IPS-NIHi7 (cell line): ENCODE measurements around the gene MDN1.
A peak's percentile ranks its signal among the peaks of the same experiment; 100 is the strongest.
"Not testable (repeated sequence)": the region's sequence is repeated elsewhere in the genome, so short reads cannot be mapped to it uniquely, and the experiment has no call there.

Source experiments
- DNase-seq: peaks from one replicate; pipeline ENCODE4 v3.0.0; 2012; ENCODE audit warnings: mixed read lengths; ENCODE audit errors: extremely low spot score

MDN1 gene

GRCh38 chr6:89660981-89661380 lies 158.6 kb downstream of the MDN1 start:
- no peak for DNase-seq

GRCh38 chr6:89657445-89658158 lies 162.0 kb downstream of the MDN1 start:
- DNase-seq = no peak

DNA sequence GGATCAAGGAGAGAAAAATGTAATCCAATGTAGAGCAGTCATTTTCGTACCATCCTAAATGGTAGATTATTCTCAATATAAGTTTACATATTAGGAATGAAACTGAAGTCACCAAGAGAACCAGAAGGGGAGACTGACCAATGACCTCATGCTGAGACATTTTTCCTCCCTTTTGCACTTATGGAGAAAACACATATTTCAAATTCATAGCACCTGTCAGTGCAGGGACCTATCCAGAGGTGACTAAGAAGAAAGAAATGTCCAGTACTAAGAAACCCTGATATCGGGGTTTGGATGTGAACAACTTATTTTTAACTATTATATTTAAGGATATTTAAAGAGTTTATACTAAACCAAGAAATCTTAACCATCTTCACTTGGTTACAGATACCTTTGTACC lies 164.5 kb downstream of the MDN1 start:
- no peak for DNase-seq

- no peak for DNase-seq
Observed at GRCh38 chr6:89650579-89650978, 169.0 kb downstream of the MDN1 start.

- no peak for DNase-seq
Observed at GRCh38 chr6:89649682-89650081, 169.9 kb downstream of the MDN1 start.

- no peak for DNase-seq
Observed at GRCh38 chr6:89644864-89645263, 174.7 kb downstream of the MDN1 start.

DNA sequence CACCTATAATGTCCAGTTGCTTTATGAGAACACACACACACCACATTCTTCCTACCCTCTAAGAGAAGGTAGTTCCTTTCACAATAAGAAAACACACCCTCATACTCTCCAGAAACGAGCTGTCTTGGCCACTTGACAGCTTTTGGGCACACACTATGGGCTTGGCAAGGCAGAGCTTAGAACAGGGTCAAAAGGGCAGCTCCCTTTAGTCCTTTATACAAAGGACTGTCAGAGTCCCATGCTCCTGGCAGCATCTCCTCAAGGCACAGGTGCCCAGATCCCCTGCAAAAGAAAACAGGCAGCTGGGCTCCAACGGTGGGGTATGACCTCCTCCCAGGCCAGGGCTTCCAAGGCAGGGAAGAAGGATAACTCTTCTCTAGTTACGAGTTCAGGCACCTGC lies 176.2 kb downstream of the MDN1 start:
- no peak for DNase-seq

DNA sequence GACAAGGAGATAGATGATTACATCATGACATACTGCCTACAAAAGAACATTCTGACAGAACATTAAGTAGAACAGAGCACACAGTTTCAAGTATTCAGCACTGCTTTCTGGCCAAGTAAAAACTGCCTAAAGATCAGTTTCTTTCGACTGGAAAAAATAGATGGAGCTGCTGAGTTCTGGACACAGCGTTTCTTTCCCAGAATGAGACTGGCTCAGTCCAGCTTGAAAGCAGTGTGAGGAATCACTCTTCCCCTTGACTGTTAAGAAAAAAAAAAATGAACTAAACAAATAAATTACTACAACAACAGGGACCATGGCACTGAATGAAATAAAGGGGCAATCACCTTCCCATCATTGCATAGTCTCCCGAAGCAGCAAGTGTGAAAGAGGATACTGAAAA lies 176.6 kb downstream of the MDN1 start:
- DNase-seq = no peak

- DNase-seq = not testable (repeated sequence)
Observed at GRCh38 chr6:89641581-89641980, 178.0 kb downstream of the MDN1 start.

GRCh38 chr6:89640804-89641203 lies 178.8 kb downstream of the MDN1 start:
- DNase-seq = no peak

DNA sequence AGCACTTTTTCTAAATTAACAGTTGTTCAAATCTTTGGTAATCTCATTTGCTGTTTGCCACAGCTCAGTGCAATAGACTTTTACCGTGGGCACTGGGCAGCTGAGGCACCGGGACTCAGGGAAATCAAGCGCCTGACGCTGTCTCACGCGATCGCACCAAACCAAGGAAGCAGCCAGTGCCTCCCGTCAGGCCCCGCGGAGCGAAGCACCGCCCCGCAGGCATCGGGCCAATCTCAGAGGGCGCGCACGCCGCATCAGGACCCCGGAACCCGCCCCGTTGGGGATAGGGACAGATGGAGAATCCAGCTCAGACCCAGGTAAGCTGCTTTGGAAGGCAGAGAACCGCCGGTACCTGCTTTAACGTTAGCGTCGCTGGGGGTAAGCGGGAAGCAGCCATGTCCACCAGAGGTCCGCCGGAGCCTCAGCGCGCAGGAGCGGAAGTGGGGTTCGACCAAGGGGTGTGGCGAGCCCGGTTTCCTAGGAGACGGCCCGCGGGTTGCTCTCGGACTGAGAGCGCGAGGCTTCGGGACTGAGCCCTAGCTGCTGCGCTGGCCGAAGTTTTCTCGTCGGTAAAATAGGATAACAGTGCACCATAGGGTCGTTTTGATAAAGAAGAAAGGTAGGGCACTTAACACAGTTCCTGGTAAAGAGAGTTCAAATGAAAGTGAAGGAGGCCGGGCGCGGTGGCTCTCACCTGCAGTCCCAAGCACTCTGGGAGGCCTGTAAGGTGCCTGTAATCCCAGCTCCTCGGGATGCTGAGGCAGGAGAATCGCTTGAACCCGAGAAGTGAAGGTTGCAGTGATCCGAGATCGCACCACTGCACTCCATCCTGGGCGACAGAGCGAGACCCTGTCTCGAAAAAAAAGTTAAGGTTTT lies 181.0 kb downstream of the MDN1 start, which contains the start of gene LYRM2:
TSS of gene LYRM2 (minus strand) at position 428 of the 876 bp plus-strand sequence. CDS start at position 397, 31 bp downstream.
- peak; percentile 96 for DNase-seq

- DNase-seq = no peak
Observed at GRCh38 chr6:89637960-89638319, 181.7 kb downstream of the MDN1 start.

DNA sequence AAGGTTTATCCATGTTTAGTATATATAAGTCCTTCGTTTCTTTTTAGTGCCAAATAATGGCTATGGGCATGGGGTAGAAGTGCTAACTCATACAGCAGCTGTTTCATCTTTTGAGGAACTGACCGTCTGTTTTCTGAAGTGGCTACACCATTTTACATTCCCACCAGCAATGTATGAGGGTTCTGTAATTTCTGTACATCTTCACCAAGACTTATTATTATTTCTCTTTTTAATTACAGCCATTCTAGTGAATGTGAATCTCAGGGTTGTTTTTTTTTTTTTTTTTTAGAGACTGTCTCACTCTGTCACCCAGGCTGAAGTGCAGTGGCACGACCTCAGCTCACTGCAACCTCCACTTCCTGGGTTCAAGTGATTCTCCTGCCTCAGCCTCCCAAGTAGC lies 183.2 kb downstream of the MDN1 start:
- not testable (repeated sequence) for DNase-seq

DNA sequence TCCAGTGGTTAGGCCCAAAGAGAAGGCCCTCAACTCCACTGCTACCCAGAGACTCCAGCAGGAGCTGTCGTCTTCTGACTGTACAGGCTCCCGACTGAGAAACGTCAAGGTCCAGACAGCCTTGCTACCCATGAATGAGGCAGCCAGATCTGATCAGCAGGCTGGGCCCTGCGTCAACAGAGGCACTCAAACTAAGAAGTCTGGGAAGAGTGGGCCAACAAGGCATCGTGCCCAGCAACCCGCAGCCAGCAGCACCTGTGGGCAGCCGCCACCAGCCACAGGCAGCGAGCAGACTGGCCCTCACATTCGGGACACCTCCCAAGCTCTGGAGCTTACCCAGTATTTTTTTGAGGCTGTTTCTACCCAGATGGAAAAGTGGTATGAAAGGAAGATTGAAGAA lies 189.1 kb downstream of the MDN1 start:
- no peak for DNase-seq

DNA sequence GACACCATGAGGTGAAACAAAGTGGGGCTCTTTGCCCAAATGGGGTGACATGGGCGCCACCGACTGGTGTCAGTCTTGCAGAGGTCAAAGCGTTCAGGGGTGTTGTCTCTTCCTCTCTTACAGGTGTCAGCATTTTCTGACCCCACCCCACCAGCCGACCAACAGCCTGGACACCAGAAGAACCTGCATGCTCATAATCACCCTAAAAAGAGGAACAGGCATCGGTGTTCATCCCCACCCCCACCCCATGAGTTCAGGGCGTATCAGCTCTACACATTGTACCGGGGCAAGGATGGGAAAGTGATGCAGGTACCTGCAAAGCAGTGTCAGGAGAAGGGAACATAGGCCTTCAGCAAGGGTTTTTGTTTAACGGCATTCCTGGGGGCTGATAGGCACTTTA lies 195.8 kb downstream of the MDN1 start:
- DNase-seq = no peak

- no peak for DNase-seq
Observed at GRCh38 chr6:89619567-89619966, 200.0 kb downstream of the MDN1 start.

DNA sequence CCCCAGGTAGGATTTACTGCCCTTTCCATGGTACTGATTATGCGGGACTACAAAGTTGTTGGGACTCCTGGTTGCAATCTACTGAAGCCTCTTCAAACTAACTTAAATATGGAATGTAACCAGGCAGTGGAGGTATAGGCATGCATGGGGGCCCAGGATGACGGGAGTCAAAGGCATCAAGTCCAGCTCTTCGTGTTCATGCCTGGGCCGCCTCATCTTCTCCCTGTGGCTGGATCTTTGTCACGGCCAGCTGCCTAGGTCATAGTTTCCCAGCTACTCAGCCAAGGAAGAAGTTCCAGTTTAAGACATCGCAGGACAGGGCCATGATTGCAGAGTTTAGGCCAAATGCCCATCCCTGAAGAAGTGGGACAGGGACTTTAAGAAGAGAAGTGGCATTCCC lies 201.6 kb downstream of the MDN1 start:
- DNase-seq = no peak

- DNase-seq = no peak
Observed at GRCh38 chr6:89616531-89616930, 203.1 kb downstream of the MDN1 start.

DNA sequence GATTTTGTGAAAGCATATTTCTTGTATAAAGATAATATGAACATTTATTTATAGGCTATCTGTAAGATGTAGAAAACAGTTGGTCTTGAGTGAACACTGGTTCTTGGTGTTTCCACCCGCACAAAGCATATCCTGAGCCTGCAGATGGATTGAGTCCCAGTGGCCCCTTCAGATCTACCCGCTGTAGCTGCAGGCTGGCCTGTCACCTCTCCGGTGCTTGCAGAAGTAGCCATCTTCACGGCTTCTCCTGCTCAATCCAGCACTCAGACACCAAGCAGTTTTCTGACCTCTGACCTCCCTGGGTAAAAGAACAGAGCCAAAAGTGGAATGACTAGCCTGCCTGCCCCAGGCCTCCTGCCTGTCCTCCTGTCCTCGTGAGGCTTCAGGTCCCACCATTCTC lies 203.7 kb downstream of the MDN1 start:
- DNase-seq = no peak

DNA sequence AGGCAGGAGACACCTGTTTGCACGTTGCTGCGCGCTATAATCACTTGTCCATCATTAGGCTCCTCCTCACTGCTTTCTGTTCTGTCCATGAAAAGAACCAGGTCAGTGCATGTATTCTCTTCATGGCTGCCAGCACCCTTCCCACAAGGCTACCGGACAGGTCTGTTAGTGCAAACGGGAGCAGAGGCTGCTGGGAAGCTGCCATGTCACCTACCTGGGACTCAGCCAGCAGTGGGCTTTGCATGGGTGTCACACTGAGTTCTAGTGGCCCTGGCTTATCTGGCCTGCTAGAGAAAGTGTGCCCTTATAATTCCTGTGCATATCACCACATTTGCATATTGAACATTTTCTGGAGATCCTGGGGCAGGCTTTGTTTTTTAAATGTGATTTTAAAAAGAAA lies 205.8 kb downstream of the MDN1 start:
- DNase-seq = no peak

DNA sequence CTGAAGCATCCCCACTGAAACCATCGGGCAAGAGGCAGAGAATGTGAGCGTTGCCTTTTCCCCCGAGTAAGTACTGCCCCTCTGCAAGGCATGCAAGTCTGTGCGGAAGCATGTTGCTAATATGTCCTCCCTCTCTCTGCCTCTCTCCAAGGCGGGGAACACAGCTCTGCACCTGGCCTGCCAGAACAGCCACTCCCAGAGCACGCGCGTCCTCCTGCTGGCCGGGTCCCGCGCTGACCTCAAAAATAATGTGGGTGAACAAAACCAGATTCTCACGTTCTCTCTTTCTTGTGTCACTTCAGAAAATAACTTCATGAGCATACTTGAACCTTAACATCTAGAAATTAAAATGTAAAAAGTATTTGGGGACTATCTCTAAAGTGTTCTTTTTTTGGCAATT lies 207.5 kb downstream of the MDN1 start:
- peak; percentile 58 for DNase-seq

DNA sequence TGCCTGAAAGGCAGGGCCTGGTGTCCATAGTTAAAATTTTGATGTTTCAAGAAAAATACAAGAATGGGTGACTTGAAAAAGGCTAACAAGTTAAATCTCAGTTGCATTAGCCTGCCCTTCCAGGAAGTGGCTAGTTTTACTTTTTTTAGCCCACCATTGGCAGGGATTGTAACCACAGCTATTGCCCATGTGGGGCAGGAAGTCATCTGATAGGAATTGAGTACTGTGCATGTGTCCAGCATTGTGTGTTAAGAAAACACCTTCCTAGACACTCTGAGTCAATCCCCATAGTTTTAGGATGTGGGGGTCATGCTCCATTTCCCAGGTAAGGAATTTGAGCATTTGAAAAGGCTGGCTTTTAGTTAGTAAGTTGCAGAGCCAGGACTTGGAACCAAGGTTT lies 207.9 kb downstream of the MDN1 start:
- DNase-seq = no peak

DNA sequence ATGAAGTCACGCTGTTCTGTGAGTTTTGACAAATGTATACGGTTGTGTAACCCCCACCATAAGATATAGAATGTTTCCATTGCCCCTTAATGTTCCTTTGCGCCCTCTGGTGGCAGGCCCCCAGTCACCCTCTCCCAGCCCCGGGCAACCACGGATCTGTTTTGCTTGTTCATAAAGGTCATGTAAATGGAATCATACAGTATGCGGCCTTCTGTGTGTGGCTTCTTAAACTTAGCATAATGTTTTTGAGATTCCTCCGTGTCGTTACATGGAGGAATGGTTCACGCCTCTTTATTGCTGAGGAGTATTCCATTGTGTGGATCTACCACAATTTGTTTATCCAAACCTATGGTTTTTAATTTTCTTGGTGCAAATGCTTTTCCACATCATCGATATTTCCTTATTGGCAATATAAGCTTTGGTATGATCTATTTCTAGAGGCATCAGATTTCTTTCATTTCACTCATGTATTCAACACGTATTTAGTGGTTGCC lies 209.4 kb downstream of the MDN1 start:
- peak; percentile 75 for DNase-seq
